A549 (cell line): Measurements from ENCODE around the gene NR1H2. TPM values are rescaled to one million over a fixed set of nuclear protein-coding genes. Genes with fewer than 3 reads are reported as not detected.
A peak's percentile ranks its signal among the peaks of the same experiment; 100 is the strongest.

ENCODE experiments used
- ATOH8 ChIP-seq: fragments of 250-450 bp; sonication (Bioruptor Pico); IDR thresholded peaks from 2 replicates; pipeline ENCODE4 v1.5.0; 2020; ENCODE audit warnings: low read depth, mild to moderate bottlenecking, moderate library complexity
- BCL3 ChIP-seq: fragments of >200 bp; sonication (Bioruptor Twin); formaldehyde crosslinking; IDR thresholded peaks from 3 replicates; pipeline ENCODE4 v1.6.1; 2016
- BHLHE40 ChIP-seq: IDR thresholded peaks from 2 replicates; pipeline ENCODE4 v1.6.1; 2012; ENCODE audit warnings: low read depth, low read length, inconsistent platforms
- CEBPB ChIP-seq, 2 experiments: fragments of >200 bp in 1 of 2; sonication (Bioruptor Twin) in 1 of 2; formaldehyde crosslinking in 1 of 2; IDR thresholded peaks; 2 replicates each; pipeline ENCODE4 v1.6.1; 2012 to 2016
- E2F6 ChIP-seq: IDR thresholded peaks from 2 replicates; pipeline ENCODE4 v1.6.1; 2012; ENCODE audit warnings: low read depth, borderline replicate concordance
- EHF ChIP-seq: fragments of 250-450 bp; sonication (Bioruptor Pico); IDR thresholded peaks from 2 replicates; pipeline ENCODE4 v1.5.0; 2020; ENCODE audit warnings: mild to moderate bottlenecking
- EHMT2 ChIP-seq: fragments of 200-600 bp; sonication (generic); IDR thresholded peaks from 2 replicates; pipeline ENCODE4 v1.6.1; 2016; ENCODE audit warnings: antibody characterized with exemption, low read depth, mild to moderate bottlenecking, moderate library complexity
- ELK1 ChIP-seq: fragments of 150-350 bp; IDR thresholded peaks from 2 replicates; pipeline ENCODE4 v1.6.1; 2014; ENCODE audit warnings: low read depth, mild to moderate bottlenecking, low read length
- EP300 ChIP-seq, 2 experiments: fragments of >200 bp; sonication (Bioruptor Twin); formaldehyde crosslinking; IDR thresholded peaks; 2 replicates in 1 of 2; 3 replicates in 1 of 2; pipeline ENCODE4 v1.6.1; 2016 to 2017
- FOXS1 ChIP-seq: fragments of 250-450 bp; sonication (Bioruptor Pico); IDR thresholded peaks from 2 replicates; pipeline ENCODE4 v1.5.0; 2020; ENCODE audit warnings: mild to moderate bottlenecking, moderate library complexity
- GATA3 ChIP-seq: IDR thresholded peaks from 2 replicates; pipeline ENCODE4 v1.6.1; 2012; ENCODE audit warnings: borderline replicate concordance
- HDAC2 ChIP-seq: fragments of 200-600 bp; sonication (generic); IDR thresholded peaks from 2 replicates; pipeline ENCODE4 v1.6.1; 2016
- HES2 ChIP-seq: fragments of >200 bp; sonication (Bioruptor Twin); formaldehyde crosslinking; IDR thresholded peaks from 2 replicates; pipeline ENCODE4 v1.6.1; 2016
- JUNB ChIP-seq: fragments of >200 bp; sonication (Bioruptor Twin); formaldehyde crosslinking; IDR thresholded peaks from 2 replicates; pipeline ENCODE4 v1.6.1; 2016
- MAX ChIP-seq: IDR thresholded peaks from 2 replicates; pipeline ENCODE4 v1.6.1; 2012
- MYC ChIP-seq: IDR thresholded peaks from 2 replicates; pipeline ENCODE4 v1.6.1; 2012; ENCODE audit warnings: mild to moderate bottlenecking, inconsistent platforms, low read length, improper control_type of control experiment, borderline replicate concordance
- NPAS2 ChIP-seq: fragments of 250-450 bp; sonication (Bioruptor Pico); IDR thresholded peaks from 2 replicates; pipeline ENCODE4 v1.8.0; 2022; ENCODE audit warnings: mild to moderate bottlenecking, moderate library complexity, borderline replicate concordance
- PBX3 ChIP-seq: IDR thresholded peaks from 2 replicates; pipeline ENCODE4 v1.6.1; 2012
- PHF8 ChIP-seq: fragments of 200-600 bp; sonication (generic); IDR thresholded peaks from 2 replicates; pipeline ENCODE4 v1.6.1; 2016; ENCODE audit warnings: low read depth, mild to moderate bottlenecking, antibody characterized with exemption, moderate library complexity, borderline replicate concordance
- POLR2AphosphoS2 ChIP-seq: conservative IDR thresholded peaks from 2 replicates; pipeline ENCODE4 v1.6.1; 2012; ENCODE audit warnings: low read length, improper control_type of control experiment, inconsistent platforms
- RAD21 ChIP-seq, 2 experiments: fragments of >200 bp in 1 of 2; sonication (Bioruptor Twin) in 1 of 2; formaldehyde crosslinking in 1 of 2; IDR thresholded peaks in 1 of 2; conservative IDR thresholded peaks in 1 of 2; 2 replicates in 1 of 2; 3 replicates in 1 of 2; pipeline ENCODE4 v1.6.1; 2012 to 2018; ENCODE audit warnings: inconsistent platforms in 1 of 2
- RCOR1 ChIP-seq: fragments of 150-350 bp; IDR thresholded peaks from 2 replicates; pipeline ENCODE4 v1.6.1; 2014; ENCODE audit warnings: antibody characterized with exemption, low read length, low read depth
- REST ChIP-seq: fragments of 200-600 bp; sonication (generic); IDR thresholded peaks from 2 replicates; pipeline ENCODE4 v1.6.1; 2016; ENCODE audit warnings: antibody characterized with exemption, mild to moderate bottlenecking, moderate library complexity
- RNF2 ChIP-seq: fragments of 200-600 bp; sonication (generic); IDR thresholded peaks from 2 replicates; pipeline ENCODE4 v1.6.1; 2016; ENCODE audit warnings: low read depth, mild to moderate bottlenecking, antibody characterized with exemption, moderate library complexity, borderline replicate concordance
- ZNF302 ChIP-seq: fragments of 250-450 bp; sonication (Bioruptor Pico); IDR thresholded peaks from 2 replicates; pipeline ENCODE4 v1.9.0; 2021; ENCODE audit warnings: inconsistent platforms, mild to moderate bottlenecking, moderate library complexity
- polyA plus RNA-seq, 4 experiments: library from polyadenylated mRNA; depleted of rRNA in 3 of 4; stranded (reverse); fragments of >200 nt; fragmentation: RNase III in 1 of 4; extraction: RNeasy Plus Mini Kit Qiagen cat#74134 plus additional on column Dnase treatment in 1 of 4; gene quantifications; 2 replicates in 3 of 4; 3 replicates in 1 of 4; pipeline ENCODE4 v1.2.3, GENCODE V29; 2011 to 2017

The NR1H2 gene
- polyA plus RNA-seq, 2 of the 4 experiments (the other 2 are of a cell fraction), result 39.3 to 67.0 TPM

- no peak for TF ChIP-seq PBX3
- peak; percentile 90 for TF ChIP-seq MAX
- no peak for TF ChIP-seq HES2
- no peak for TF ChIP-seq POLR2AphosphoS2
- no peak for TF ChIP-seq ZNF302 (CRISPR knock-in tag)
- no peak for TF ChIP-seq JUNB
- TF ChIP-seq EP300 (IDR thresholded peaks at IDR 0.05), result no peak
- TF ChIP-seq REST, result no peak
- no peak for TF ChIP-seq CEBPB (IDR thresholded peaks at IDR 0.05)
- TF ChIP-seq BCL3, result no peak
- no peak for TF ChIP-seq GATA3
- peak; percentile 52 to 59; a peak in 4 of 5 replicates for TF ChIP-seq RAD21 (conservative IDR thresholded peaks at IDR 0.05 in 1 of 2, IDR thresholded peaks at IDR 0.05 in 1 of 2)
- TF ChIP-seq EHMT2, result no peak
- peak; percentile 31; the same call in 1 of the 2 replicates for TF ChIP-seq E2F6
- no peak for TF ChIP-seq NPAS2 (CRISPR knock-in tag)
- TF ChIP-seq HDAC2, result no peak
- TF ChIP-seq MYC, result peak; percentile 87; the same call in 1 of the 2 replicates
- no peak for TF ChIP-seq ATOH8
- TF ChIP-seq FOXS1 (CRISPR knock-in tag), result no peak
- TF ChIP-seq PHF8, result no peak
- no peak for TF ChIP-seq RNF2
- TF ChIP-seq BHLHE40, result no peak
- TF ChIP-seq EHF (CRISPR knock-in tag), result no peak
- TF ChIP-seq RCOR1, result no peak
- TF ChIP-seq ELK1, result no peak
- TF ChIP-seq, all 56 proteins: peak for 8
These were observed 38.8 kb downstream of the NR1H2 start (continued) for GRCh38 chr19:50414864-50415660.
